HEK293 (cell line): ENCODE data around the gene TUBB4A.

ENCODE experiments used
- CTCF ChIA-PET: fragments of 350-600 bp; formaldehyde crosslinking; extraction: SDS; loops from one replicate; lab custom pipeline; 2021; ENCODE audit warnings: antibody characterized with exemption; lab: Yijun Ruan, JAX
- POLR2A ChIA-PET: fragments of 300-600 bp; formaldehyde crosslinking; extraction: SDS; loops from one replicate; lab custom pipeline; 2020; ENCODE audit warnings: antibody characterized with exemption, inconsistent platforms; lab: Yijun Ruan, JAX
- H3K27ac ChIP-seq: fragments of 200-500 bp; sonication (Bioruptor generic); 2 replicates; pipeline ENCODE4 v1.5.1; 2014; ENCODE audit warnings: low read depth, low read length, control low read depth, inconsistent platforms; ENCODE audit errors: extremely low read depth
- H3K36me3 ChIP-seq, 2 experiments: fragments of 200-500 bp in 1 of 2; sonication (Bioruptor generic) in 1 of 2; 1 replicate in 1 of 2; 2 replicates in 1 of 2; pipeline ENCODE4 v1.5.1; 2014 to 2017; ENCODE audit warnings: inconsistent platforms in 2 of 2, low read length in 2 of 2; ENCODE audit not compliant: control insufficient read depth in 2 of 2, insufficient read depth in 1 of 2
- H3K4me1 ChIP-seq: fragments of 200-500 bp; sonication (Bioruptor generic); 2 replicates; pipeline ENCODE4 v1.5.1; 2014; ENCODE audit warnings: mild to moderate bottlenecking, low read length, inconsistent platforms; ENCODE audit not compliant: control insufficient read depth, insufficient read depth
- H3K4me3 ChIP-seq: 2 replicates; pipeline ENCODE4 v1.5.1; 2011; ENCODE audit warnings: low read depth, mild to moderate bottlenecking, control low read depth, low read length, moderate library complexity
- H3K9me3 ChIP-seq: fragments of 200-500 bp; sonication (Bioruptor generic); 2 replicates; pipeline ENCODE4 v1.5.1; 2014; ENCODE audit warnings: low read depth, low read length, inconsistent platforms; ENCODE audit not compliant: control insufficient read depth, insufficient read depth
- KLF8 ChIP-seq: fragments of 450-650 bp; formaldehyde crosslinking; IDR thresholded peaks from 2 replicates; pipeline ENCODE4 v1.5.1; 2016; ENCODE audit warnings: missing biosample characterization, missing genetic modification characterization
- PRDM1 ChIP-seq: fragments of 450-650 bp; formaldehyde crosslinking; IDR thresholded peaks from 2 replicates; pipeline ENCODE4; 2016; ENCODE audit warnings: missing biosample characterization, missing genetic modification characterization
- SCRT1 ChIP-seq: fragments of 450-650 bp; formaldehyde crosslinking; IDR thresholded peaks from 2 replicates; pipeline ENCODE4 v1.5.1; 2016; ENCODE audit warnings: missing biosample characterization, missing genetic modification characterization, borderline replicate concordance
- SETDB1 ChIP-seq: IDR thresholded peaks from one replicate; pipeline ENCODE4 v1.6.1; 2017; ENCODE audit warnings: mild to moderate bottlenecking, low read length, moderate library complexity, mixed read lengths; ENCODE audit not compliant: insufficient read length
- ZBTB1 ChIP-seq: fragments of 450-650 bp; formaldehyde crosslinking; IDR thresholded peaks from 2 replicates; pipeline ENCODE4 v1.5.1; 2016; ENCODE audit warnings: missing biosample characterization, missing genetic modification characterization
- ZBTB17 ChIP-seq: fragments of 450-650 bp; formaldehyde crosslinking; IDR thresholded peaks from 2 replicates; pipeline ENCODE4 v1.5.1; 2016; ENCODE audit warnings: missing biosample characterization, missing genetic modification characterization
- ZBTB20 ChIP-seq: fragments of 450-650 bp; formaldehyde crosslinking; IDR thresholded peaks from 2 replicates; pipeline ENCODE4 v1.5.1; 2016; ENCODE audit warnings: missing biosample characterization, missing genetic modification characterization
- ZBTB48 ChIP-seq: fragments of 450-650 bp; formaldehyde crosslinking; IDR thresholded peaks from 2 replicates; pipeline ENCODE4 v1.5.1; 2016; ENCODE audit warnings: missing biosample characterization, missing genetic modification characterization
- ZBTB7A ChIP-seq: fragments of 450-650 bp; formaldehyde crosslinking; IDR thresholded peaks from 2 replicates; pipeline ENCODE4 v1.5.1; 2016; ENCODE audit warnings: low read depth, missing biosample characterization, missing genetic modification characterization
- ZIC2 ChIP-seq: fragments of 450-650 bp; formaldehyde crosslinking; IDR thresholded peaks from 2 replicates; pipeline ENCODE4 v1.5.1; 2016; ENCODE audit warnings: missing biosample characterization, missing genetic modification characterization
- ZNF133 ChIP-seq: fragments of 450-650 bp; formaldehyde crosslinking; IDR thresholded peaks from 2 replicates; pipeline ENCODE4 v1.5.1; 2016; ENCODE audit warnings: missing biosample characterization, missing genetic modification characterization
- ZNF140 ChIP-seq: fragments of 450-650 bp; formaldehyde crosslinking; IDR thresholded peaks from 2 replicates; pipeline ENCODE4 v1.5.1; 2016; ENCODE audit warnings: missing biosample characterization, missing genetic modification characterization
- ZNF146 ChIP-seq: fragments of 450-650 bp; formaldehyde crosslinking; IDR thresholded peaks from 2 replicates; pipeline ENCODE4 v1.5.1; 2016; ENCODE audit warnings: missing biosample characterization, missing genetic modification characterization
- ZNF248 ChIP-seq: fragments of 450-650 bp; formaldehyde crosslinking; IDR thresholded peaks from 2 replicates; pipeline ENCODE4 v1.5.1; 2017; ENCODE audit warnings: missing biosample characterization, missing genetic modification characterization
- ZNF266 ChIP-seq: fragments of 450-650 bp; formaldehyde crosslinking; IDR thresholded peaks from 2 replicates; pipeline ENCODE4 v1.5.1; 2016; ENCODE audit warnings: missing biosample characterization, missing genetic modification characterization, low read depth
- ZNF274 ChIP-seq, 2 experiments: fragments of 200-500 bp in 1 of 2; fragments of 450-650 bp in 1 of 2; sonication (Bioruptor generic) in 1 of 2; formaldehyde crosslinking in 1 of 2; IDR thresholded peaks; 2 replicates each; pipeline versions ENCODE4 v1.5.1 to v1.6.1; 2014 to 2016; ENCODE audit warnings: borderline replicate concordance in 1 of 2, inconsistent platforms in 1 of 2, low read length in 1 of 2, missing biosample characterization in 1 of 2, missing genetic modification characterization in 1 of 2
- ZNF311 ChIP-seq: fragments of 450-650 bp; formaldehyde crosslinking; IDR thresholded peaks from 2 replicates; pipeline ENCODE4 v1.5.1; 2017; ENCODE audit warnings: missing biosample characterization, missing genetic modification characterization, borderline replicate concordance
- ZNF341 ChIP-seq: fragments of 450-650 bp; formaldehyde crosslinking; IDR thresholded peaks from 2 replicates; pipeline ENCODE4; 2016; ENCODE audit warnings: low read depth, missing biosample characterization, missing genetic modification characterization
- ZNF404 ChIP-seq: fragments of 450-650 bp; formaldehyde crosslinking; IDR thresholded peaks from 2 replicates; pipeline ENCODE4 v1.5.1; 2017; ENCODE audit warnings: missing biosample characterization, missing genetic modification characterization
- ZNF426 ChIP-seq: fragments of 450-650 bp; formaldehyde crosslinking; IDR thresholded peaks from 2 replicates; pipeline ENCODE4 v1.5.1; 2017; ENCODE audit warnings: missing biosample characterization, missing genetic modification characterization, mild to moderate bottlenecking, inconsistent platforms, moderate library complexity
- ZNF548 ChIP-seq: fragments of 450-650 bp; formaldehyde crosslinking; IDR thresholded peaks from 2 replicates; pipeline ENCODE4 v1.5.1; 2016; ENCODE audit warnings: missing biosample characterization, missing genetic modification characterization
- ZNF558 ChIP-seq: fragments of 450-650 bp; formaldehyde crosslinking; IDR thresholded peaks from 2 replicates; pipeline ENCODE4 v1.5.1; 2016; ENCODE audit warnings: missing biosample characterization, missing genetic modification characterization
- ZNF596 ChIP-seq: fragments of 450-650 bp; IDR thresholded peaks from 2 replicates; pipeline ENCODE4 v1.5.0; 2018; ENCODE audit warnings: missing biosample characterization, mild to moderate bottlenecking, missing genetic modification characterization, moderate library complexity
- ZNF76 ChIP-seq: fragments of 450-650 bp; formaldehyde crosslinking; IDR thresholded peaks from 2 replicates; pipeline ENCODE4; 2016; ENCODE audit warnings: low read depth, missing biosample characterization, missing genetic modification characterization, borderline replicate concordance
- ZNF837 ChIP-seq: fragments of 450-650 bp; formaldehyde crosslinking; IDR thresholded peaks from 2 replicates; pipeline ENCODE4 v1.5.1; 2016; ENCODE audit warnings: missing biosample characterization, missing genetic modification characterization
- ZSCAN30 ChIP-seq: fragments of 450-650 bp; IDR thresholded peaks from 2 replicates; pipeline ENCODE4 v1.5.1; 2018; ENCODE audit warnings: missing biosample characterization, mild to moderate bottlenecking, missing genetic modification characterization, moderate library complexity
- TF ChIP-seq, protein P1 (sequence below): fragments of 450-650 bp; formaldehyde crosslinking; IDR thresholded peaks from 2 replicates; pipeline ENCODE4 v1.5.1; 2016; ENCODE audit warnings: missing biosample characterization, missing genetic modification characterization

The TUBB4A gene

DNA sequence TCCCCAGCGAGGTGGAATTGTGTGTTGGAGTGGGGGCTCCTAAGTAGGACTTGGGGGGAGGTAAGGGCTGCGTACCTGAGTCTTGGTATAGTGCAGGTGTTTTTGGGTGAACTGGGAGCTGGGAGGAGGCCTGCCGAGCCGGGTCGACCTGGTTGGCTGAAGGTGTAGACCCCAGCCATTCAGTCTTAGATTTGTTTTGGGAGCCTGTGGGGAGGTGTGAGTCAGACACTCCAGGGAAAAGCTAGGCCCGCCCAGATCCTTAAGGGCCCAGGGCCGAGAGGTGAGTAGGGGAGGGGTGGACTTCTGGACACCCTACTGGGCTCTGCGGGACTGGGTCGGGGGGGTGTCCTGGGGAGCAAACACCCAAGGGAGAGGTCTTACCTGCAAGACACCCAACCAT is 37.1 kb downstream of the TUBB4A start:
- no peak overlapping the region; the same call in 1 of the 2 replicates for H3K4me3 ChIP-seq
- H3K36me3 ChIP-seq = no peaks in the 10 kb centered on the region
- H3K27ac ChIP-seq = no peak overlapping the region
- H3K4me1 ChIP-seq = no peaks in the 10 kb centered on the region
- TF ChIP-seq, protein P1, sequence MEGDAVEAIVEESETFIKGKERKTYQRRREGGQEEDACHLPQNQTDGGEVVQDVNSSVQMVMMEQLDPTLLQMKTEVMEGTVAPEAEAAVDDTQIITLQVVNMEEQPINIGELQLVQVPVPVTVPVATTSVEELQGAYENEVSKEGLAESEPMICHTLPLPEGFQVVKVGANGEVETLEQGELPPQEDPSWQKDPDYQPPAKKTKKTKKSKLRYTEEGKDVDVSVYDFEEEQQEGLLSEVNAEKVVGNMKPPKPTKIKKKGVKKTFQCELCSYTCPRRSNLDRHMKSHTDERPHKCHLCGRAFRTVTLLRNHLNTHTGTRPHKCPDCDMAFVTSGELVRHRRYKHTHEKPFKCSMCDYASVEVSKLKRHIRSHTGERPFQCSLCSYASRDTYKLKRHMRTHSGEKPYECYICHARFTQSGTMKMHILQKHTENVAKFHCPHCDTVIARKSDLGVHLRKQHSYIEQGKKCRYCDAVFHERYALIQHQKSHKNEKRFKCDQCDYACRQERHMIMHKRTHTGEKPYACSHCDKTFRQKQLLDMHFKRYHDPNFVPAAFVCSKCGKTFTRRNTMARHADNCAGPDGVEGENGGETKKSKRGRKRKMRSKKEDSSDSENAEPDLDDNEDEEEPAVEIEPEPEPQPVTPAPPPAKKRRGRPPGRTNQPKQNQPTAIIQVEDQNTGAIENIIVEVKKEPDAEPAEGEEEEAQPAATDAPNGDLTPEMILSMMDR (tag by site-specific recombination) = no peak
- TF ChIP-seq ZIC2 (tag by site-specific recombination) (0 out of 2 replicates have a peak, but pooled peaks have one; percentile 14), ZNF311 (no peak), ZNF248 (tag by site-specific recombination) (no peak), ZNF341 (peak; percentile 21; the same call in 1 of the 2 replicates), ZBTB48 (tag by site-specific recombination) (no peak)
- TF ChIP-seq, all 188 proteins: peak for 2
- ChIA-PET POLR2A (interaction anchor here (1.1 kb wide), 1 partner anchor 40 kb away, joined by 3 read pairs; the partner anchor contains the start of gene KHSRP), CTCF (interaction anchor here (1.1 kb wide), 1 partner anchor 16 kb away, joined by 3 read pairs; the partner anchor contains the start of gene DENND1C)
- H3K9me3 ChIP-seq = no peaks in the 10 kb centered on the region

DNA sequence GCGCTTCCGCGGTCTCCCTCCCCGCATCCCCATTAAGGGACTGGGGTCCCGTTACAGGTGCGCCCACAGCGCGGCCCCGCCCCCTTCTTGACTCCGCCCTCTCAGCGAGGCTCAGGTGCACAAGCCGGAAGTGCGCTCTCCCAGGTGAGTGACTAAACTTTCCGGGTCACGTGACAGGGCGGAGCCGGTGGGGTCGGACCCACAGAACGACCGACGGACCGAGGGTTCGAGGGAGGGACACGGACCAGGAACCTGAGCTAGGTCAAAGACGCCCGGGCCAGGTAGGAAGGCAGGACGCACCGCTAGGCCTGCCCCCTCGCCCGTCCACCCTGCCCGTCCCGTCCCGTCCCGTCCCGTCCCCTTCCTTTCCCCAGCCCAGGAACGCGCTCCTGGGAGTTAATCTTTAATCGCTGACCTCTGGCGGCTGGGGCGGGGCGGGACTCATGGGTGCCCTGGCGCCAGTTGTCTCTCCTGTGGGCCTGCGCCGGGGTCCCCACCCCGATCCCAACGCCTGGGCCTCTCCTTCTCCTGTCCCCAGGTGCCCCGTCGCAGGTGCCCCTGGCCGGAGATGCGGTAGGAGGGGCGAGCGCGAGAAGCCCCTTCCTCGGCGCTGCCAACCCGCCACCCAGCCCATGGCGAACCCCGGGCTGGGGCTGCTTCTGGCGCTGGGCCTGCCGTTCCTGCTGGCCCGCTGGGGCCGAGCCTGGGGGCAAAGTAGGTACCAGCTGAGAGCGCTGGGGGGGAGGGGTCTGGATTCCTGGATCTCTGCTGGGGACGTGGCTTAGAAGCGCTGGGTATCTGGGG is 37.8 kb downstream of the TUBB4A start, which contains the start of gene CRB3:
TSS of gene CRB3 (plus strand) at position 202 of the 804 bp plus-strand sequence. CDS start at position 633, 431 bp downstream.
- POLR2A ChIA-PET = interaction anchor here (0.6 kb wide), 1 partner anchor 451 kb away, joined by 4 read pairs; no protein-coding TSS in a partner anchor

DNA sequence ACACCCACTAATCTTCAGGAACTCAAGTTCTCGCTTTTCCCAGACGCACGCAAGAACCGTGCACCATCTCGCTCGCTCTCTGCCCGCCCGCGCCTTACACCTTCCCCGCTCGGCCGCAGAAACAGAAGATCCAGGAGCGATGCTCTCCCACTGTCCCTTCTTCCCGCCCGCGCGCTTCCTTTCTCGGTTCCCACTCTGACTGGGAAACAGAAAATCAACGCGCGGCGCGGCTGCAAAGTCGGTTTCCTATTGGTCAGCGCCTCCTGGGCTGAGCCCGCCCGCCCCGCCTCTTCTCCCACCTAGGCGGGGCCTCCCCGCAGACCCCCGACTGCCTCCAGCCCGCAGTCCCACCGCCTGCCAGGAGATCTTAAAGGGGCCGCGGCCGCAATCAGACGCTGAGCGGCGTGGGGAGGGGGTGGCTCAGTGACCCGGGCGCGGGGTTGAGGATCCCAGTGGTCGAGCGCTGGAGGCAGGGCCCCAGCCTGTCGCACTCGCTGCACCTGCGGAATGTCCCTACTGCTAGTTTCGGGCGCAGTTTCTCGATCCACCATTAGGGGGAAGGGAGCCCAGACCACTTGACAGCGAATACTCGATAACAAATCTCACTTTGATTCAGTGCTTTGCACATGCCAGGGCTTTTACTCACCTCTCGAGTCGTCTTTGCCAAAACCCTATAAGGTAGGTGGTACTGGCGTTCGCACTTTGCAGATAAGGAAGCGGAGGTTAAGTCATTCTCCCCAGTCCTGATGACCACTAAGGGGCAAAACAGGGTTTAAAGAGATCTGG is 41.8 kb downstream of the TUBB4A start:
- Histone ChIP-seq H3K4me1 (no peaks in the 10 kb centered on the region), H3K9me3 (no peaks in the 10 kb centered on the region), H3K27ac (peak overlapping the region; percentile 26; the same call in 1 of the 2 replicates), H3K36me3 (peaks cover 0 to 20% of the 10 kb centered on the region in 2 experiments; a peak in 1 of 3 replicates), H3K4me3 (peak overlapping the region; percentile 62)
- POLR2A ChIA-PET = interaction anchor here (0.7 to 1.3 kb wide), 8 partner anchors 34 to 770 kb away, joined by 3 to 7 read pairs (median 4); partner anchors contain the start of genes ALKBH7, KHSRP, RPL36 and TNFSF9
- CTCF ChIA-PET = no interaction called here
- peak; percentile 91; the same call in 1 of the 2 replicates for TF ChIP-seq ZBTB7A (tag by site-specific recombination)
- TF ChIP-seq ZNF133 (tag by site-specific recombination) = 0 out of 2 replicates have a peak, but pooled peaks have one; percentile 1
- TF ChIP-seq ZNF266 (tag by site-specific recombination) = no peak
- TF ChIP-seq ZNF140 = no peak
- peak; percentile 84 for TF ChIP-seq ZBTB20 (tag by site-specific recombination)
- peak; percentile 96 for TF ChIP-seq SCRT1 (tag by site-specific recombination)
- peak; percentile 68; the same call in 1 of the 2 replicates for TF ChIP-seq ZNF558
- 0 out of 2 replicates have a peak, but pooled peaks have one; percentile 38 for TF ChIP-seq ZNF837 (tag by site-specific recombination)
- no peak for TF ChIP-seq SETDB1
- TF ChIP-seq ZBTB17 (tag by site-specific recombination) = peak; percentile 96
- no peak for TF ChIP-seq ZNF426 (tag by site-specific recombination)
- peak; percentile 88 for TF ChIP-seq ZNF76 (tag by site-specific recombination)
- TF ChIP-seq ZNF404 = no peak
- 0 out of 2 replicates have a peak, but pooled peaks have one; percentile 4 for TF ChIP-seq PRDM1 (tag by site-specific recombination)
- no peak for TF ChIP-seq ZBTB1 (tag by site-specific recombination)
- no peak for TF ChIP-seq ZSCAN30 (tag by site-specific recombination)
- no peak for TF ChIP-seq ZNF274 (IDR thresholded peaks at IDR 0.05; ENCODE audit: low read length)
- TF ChIP-seq ZNF274 (tag by site-specific recombination; IDR thresholded peaks at IDR 0.05; ENCODE audit: borderline replicate concordance) = no peak
- no peak for TF ChIP-seq ZNF548 (tag by site-specific recombination)

More for the DNA sequence above, 37.8 kb downstream of the TUBB4A start, which contains the start of gene CRB3:
- no peaks in the 10 kb centered on the region for H3K9me3 ChIP-seq
- no peaks in the 10 kb centered on the region for H3K4me1 ChIP-seq
- CTCF ChIA-PET = interaction anchor here (0.6 to 1.1 kb wide), 2 partner anchors 17 to 27 kb away, joined by 3 read pairs; partner anchors contain the start of gene DENND1C
- no peak within 1 kb of the TSS for H3K27ac ChIP-seq
- H3K36me3 ChIP-seq = no peaks in the 10 kb centered on the region
- H3K4me3 ChIP-seq = peak within 1 kb of the TSS; percentile 55
- TF ChIP-seq ZNF596 (tag by site-specific recombination) (no peak), ZIC2 (tag by site-specific recombination) (no peak), ZNF146 (tag by site-specific recombination) (no peak), KLF8 (tag by site-specific recombination) (peak; percentile 36; the same call in 1 of the 2 replicates)
